DOHH2 (cell line): Measurements from ENCODE around the gene NRAS.
"Not testable (repeated sequence)": the region's sequence is repeated elsewhere in the genome, so short reads cannot be mapped to it uniquely, and the experiment has no call there.

Experiments used
- H3F3A ChIP-seq: fragments of 200-600 bp; sonication (generic), shearing (Covaris generic); 2 replicates; pipeline ENCODE4 v1.6.0; 2016; ENCODE audit warnings: antibody characterized with exemption, mild to moderate bottlenecking; ENCODE audit not compliant: control insufficient read depth, insufficient read depth
- H3K27ac ChIP-seq: fragments of 200-600 bp; sonication (generic); 2 replicates; pipeline ENCODE4 v1.5.1; 2014; ENCODE audit warnings: low read depth, mild to moderate bottlenecking, low read length, moderate library complexity
- H3K27me3 ChIP-seq: fragments of 200-600 bp; sonication (generic); 2 replicates; pipeline ENCODE4 v1.6.1; 2014; ENCODE audit warnings: mild to moderate bottlenecking, low read length, mixed read lengths; ENCODE audit not compliant: control insufficient read depth
- H3K36me3 ChIP-seq: fragments of 200-600 bp; sonication (generic); 2 replicates; pipeline ENCODE4 v1.6.1; 2014; ENCODE audit warnings: mild to moderate bottlenecking, low read length, moderate library complexity, mixed read lengths; ENCODE audit not compliant: control insufficient read depth
- H3K4me1 ChIP-seq: fragments of 200-600 bp; sonication (generic); 2 replicates; pipeline ENCODE4 v1.6.1; 2014; ENCODE audit warnings: mild to moderate bottlenecking, low read length, mixed read lengths; ENCODE audit not compliant: control insufficient read depth
- H3K4me2 ChIP-seq: fragments of 200-600 bp; sonication (generic); 2 replicates; pipeline ENCODE4 v1.6.0; 2014; ENCODE audit warnings: mild to moderate bottlenecking, low read length, moderate library complexity
- H3K4me3 ChIP-seq: fragments of 200-600 bp; sonication (generic); 2 replicates; pipeline ENCODE4 v1.5.1; 2014; ENCODE audit warnings: mild to moderate bottlenecking, low read length, mixed read lengths
- H3K79me2 ChIP-seq: fragments of 200-600 bp; sonication (generic); 2 replicates; pipeline ENCODE4 v1.6.1; 2014; ENCODE audit warnings: mild to moderate bottlenecking, low read length, mixed read lengths; ENCODE audit not compliant: control insufficient read depth
- H3K9me2 ChIP-seq: fragments of 200-600 bp; sonication (generic); replicated peaks from 2 replicates; pipeline ENCODE4 v1.6.1; 2014; ENCODE audit warnings: mild to moderate bottlenecking, low read length, mixed read lengths; ENCODE audit not compliant: control insufficient read depth
- H3K9me3 ChIP-seq: fragments of 200-600 bp; sonication (generic); 2 replicates; pipeline ENCODE4 v1.6.1; 2014; ENCODE audit warnings: antibody characterized with exemption, low read length, mixed read lengths; ENCODE audit not compliant: control insufficient read depth, insufficient read depth
- H4K20me1 ChIP-seq: fragments of 200-600 bp; sonication (generic); 2 replicates; pipeline ENCODE4 v1.6.0; 2014; ENCODE audit warnings: low read depth, mild to moderate bottlenecking, antibody characterized with exemption, low read length, moderate library complexity; ENCODE audit not compliant: control insufficient read depth, insufficient read depth
- EZH2phosphoT487 ChIP-seq: fragments of 200-600 bp; sonication (generic); IDR thresholded peaks from 2 replicates; pipeline ENCODE4 v1.6.1; 2017; ENCODE audit warnings: borderline replicate concordance, mild to moderate bottlenecking, antibody characterized with exemption, low read length, moderate library complexity, mixed read lengths
- TF ChIP-seq, protein P1 (sequence below): fragments of 200-600 bp; sonication (generic); IDR thresholded peaks from one replicate; pipeline ENCODE4 v1.5.1; 2014; ENCODE audit warnings: antibody characterized with exemption, mild to moderate bottlenecking, low read depth, low read length; ENCODE audit not compliant: poor library complexity, severe bottlenecking

The NRAS gene

DNA sequence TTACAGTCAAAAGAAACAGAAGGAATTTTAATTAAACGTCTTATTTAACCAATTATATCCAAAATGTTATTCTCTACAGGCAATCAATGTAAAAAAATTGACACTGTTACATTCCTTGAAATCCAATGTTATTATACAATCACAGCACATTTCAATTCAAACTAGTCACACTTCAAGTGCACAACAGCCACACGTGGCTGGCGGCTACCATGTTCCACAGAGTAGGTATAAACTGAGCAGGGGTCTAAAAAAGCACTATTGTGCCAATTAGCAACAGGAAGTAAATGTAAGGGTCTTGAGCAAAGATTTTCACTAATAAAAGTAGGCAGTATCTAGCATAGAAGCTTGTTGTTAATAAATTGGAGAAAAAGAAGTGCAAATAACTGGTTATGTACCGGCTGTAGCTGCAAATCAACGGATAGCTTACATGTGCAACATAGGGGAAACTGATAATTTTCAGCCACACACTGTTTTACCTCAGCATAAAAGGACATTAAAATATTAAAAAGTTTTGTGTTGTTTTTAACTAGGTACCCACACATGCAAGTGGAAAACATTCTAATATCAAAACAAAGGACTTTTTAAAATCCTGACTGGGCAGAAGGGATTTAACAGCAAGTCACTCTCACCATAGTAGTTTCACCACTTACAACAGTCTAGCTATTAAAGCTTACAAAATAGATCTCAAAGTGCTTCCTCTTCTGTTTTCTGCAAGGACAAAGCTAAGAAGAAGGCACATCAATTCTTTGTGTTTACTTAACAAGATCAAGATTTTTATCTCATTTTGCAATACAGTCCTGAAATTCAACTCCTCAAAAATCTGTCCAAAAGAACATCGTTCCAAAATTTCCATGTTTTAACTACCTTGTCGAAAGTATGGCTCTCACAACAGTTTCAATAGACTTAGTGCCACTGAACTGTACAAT lies 38.7 kb upstream of the NRAS start:
- Histone ChIP-seq H3K4me2 (peak overlapping the region; percentile 78), H4K20me1 (peaks cover 48% of the 10 kb centered on the region), H3K79me2 (peaks cover 76% of the 10 kb centered on the region), H3K9me3 (no peaks in the 10 kb centered on the region), H3F3A (no peaks in the 10 kb centered on the region; the same call in 1 of the 2 replicates), H3K27me3 (no peaks in the 10 kb centered on the region), H3K9me2 (no peaks in the 10 kb centered on the region), H3K27ac (no peak overlapping the region), H3K36me3 (peaks cover 68% of the 10 kb centered on the region), H3K4me1 (peaks cover 50% of the 10 kb centered on the region), H3K4me3 (peak overlapping the region; percentile 99)
- TF ChIP-seq, protein P1, sequence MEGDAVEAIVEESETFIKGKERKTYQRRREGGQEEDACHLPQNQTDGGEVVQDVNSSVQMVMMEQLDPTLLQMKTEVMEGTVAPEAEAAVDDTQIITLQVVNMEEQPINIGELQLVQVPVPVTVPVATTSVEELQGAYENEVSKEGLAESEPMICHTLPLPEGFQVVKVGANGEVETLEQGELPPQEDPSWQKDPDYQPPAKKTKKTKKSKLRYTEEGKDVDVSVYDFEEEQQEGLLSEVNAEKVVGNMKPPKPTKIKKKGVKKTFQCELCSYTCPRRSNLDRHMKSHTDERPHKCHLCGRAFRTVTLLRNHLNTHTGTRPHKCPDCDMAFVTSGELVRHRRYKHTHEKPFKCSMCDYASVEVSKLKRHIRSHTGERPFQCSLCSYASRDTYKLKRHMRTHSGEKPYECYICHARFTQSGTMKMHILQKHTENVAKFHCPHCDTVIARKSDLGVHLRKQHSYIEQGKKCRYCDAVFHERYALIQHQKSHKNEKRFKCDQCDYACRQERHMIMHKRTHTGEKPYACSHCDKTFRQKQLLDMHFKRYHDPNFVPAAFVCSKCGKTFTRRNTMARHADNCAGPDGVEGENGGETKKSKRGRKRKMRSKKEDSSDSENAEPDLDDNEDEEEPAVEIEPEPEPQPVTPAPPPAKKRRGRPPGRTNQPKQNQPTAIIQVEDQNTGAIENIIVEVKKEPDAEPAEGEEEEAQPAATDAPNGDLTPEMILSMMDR = no peak
- no peak for TF ChIP-seq EZH2phosphoT487

DNA sequence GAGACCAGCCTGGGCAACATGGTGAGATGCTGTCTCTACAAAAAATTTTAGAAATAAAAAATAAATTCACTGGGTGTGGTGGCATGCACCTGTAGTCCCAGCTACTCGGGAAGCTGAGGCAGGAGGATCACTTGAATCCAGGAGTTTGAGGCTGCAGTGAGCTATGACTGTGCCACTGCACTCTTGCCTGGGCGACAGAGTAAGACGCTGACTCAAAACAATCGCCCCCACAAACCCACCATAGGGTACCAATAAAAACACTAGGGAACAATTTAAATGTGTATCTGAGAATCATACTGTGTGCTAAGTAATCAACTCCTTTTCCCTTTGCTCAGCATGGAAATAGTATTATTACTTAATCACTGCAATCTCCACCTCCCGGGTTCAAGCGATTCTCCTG lies 37.1 kb upstream of the NRAS start:
- Histone ChIP-seq H4K20me1 (peaks cover 52% of the 10 kb centered on the region), H3K4me1 (peaks cover 49% of the 10 kb centered on the region), H3K36me3 (peaks cover 83% of the 10 kb centered on the region), H3K79me2 (peaks cover 91% of the 10 kb centered on the region)
- H3K4me2 ChIP-seq, H3F3A ChIP-seq, H3K27ac ChIP-seq, H3K9me2 ChIP-seq, H3K9me3 ChIP-seq, H3K4me3 ChIP-seq, H3K27me3 ChIP-seq: not testable (repeated sequence)

DNA sequence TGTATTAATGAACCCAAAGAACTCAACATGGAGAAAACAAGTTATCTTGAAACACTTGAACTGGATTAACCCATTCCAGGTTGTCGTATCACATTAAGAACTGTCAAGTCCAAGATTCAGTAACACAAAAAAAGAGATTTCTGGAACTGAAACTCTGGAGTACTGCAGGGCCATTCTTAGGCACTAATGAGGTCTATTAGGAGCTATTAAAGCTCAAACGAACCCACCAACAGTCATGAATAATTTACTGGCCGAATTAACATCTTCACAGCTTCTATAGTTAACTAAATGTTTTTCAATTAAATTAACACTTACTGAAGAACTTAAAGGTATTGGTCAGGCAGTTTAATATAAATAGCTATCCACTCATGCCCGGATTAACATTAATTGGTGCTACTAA lies 36.6 kb upstream of the NRAS start:
- H3K79me2 ChIP-seq = peaks cover 97% of the 10 kb centered on the region
- H3K36me3 ChIP-seq = peaks cover 89% of the 10 kb centered on the region
- H3K27ac ChIP-seq = no peak overlapping the region
- no peaks in the 10 kb centered on the region for H3K9me3 ChIP-seq
- no peaks in the 10 kb centered on the region for H3K9me2 ChIP-seq
- TF ChIP-seq EZH2phosphoT487 = no peak
- TF ChIP-seq, protein P1 = no peak
- H3K27me3 ChIP-seq = no peaks in the 10 kb centered on the region
- peaks cover 52% of the 10 kb centered on the region for H4K20me1 ChIP-seq
- peaks cover 44% of the 10 kb centered on the region for H3K4me1 ChIP-seq
- H3K4me3 ChIP-seq = no peak overlapping the region
- H3K4me2 ChIP-seq = no peak overlapping the region
- H3F3A ChIP-seq = no peaks in the 10 kb centered on the region

DNA sequence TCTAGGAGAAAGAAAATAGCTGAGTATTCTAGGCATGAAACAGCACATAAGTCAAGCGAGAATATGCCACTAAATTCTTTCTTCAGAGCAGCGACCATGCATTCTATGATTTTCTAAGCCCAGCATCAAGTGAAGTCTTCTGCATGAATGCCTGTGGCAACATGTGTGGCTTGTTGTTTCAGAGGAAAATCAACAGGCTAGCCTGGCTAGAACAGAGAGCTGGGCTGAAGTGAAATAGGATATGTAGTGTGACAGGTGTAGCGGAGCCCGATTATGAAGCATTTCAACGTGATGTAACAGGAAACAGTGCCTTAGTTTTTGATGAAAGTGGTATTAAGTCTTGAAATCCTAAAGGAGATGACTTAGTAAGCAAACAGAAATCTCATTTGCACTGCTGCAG lies 34.2 kb upstream of the NRAS start:
- Histone ChIP-seq H3F3A (no peaks in the 10 kb centered on the region), H4K20me1 (peaks cover 43% of the 10 kb centered on the region), H3K9me3 (no peaks in the 10 kb centered on the region), H3K4me1 (peaks cover 32% of the 10 kb centered on the region), H3K9me2 (no peaks in the 10 kb centered on the region), H3K4me3 (no peak overlapping the region), H3K27ac (no peak overlapping the region), H3K36me3 (peaks cover 94% of the 10 kb centered on the region), H3K79me2 (peaks cover 100% of the 10 kb centered on the region), H3K27me3 (no peaks in the 10 kb centered on the region), H3K4me2 (no peak overlapping the region)
- no peak for TF ChIP-seq EZH2phosphoT487
- TF ChIP-seq, protein P1 = no peak
